Renal pelvis (tissue), 12 donors: ENCODE measurements around the gene ZKSCAN4. TPM values are rescaled to one million over a fixed set of nuclear protein-coding genes. Genes with fewer than 3 reads are reported as not detected.

Source experiments
- DNase-seq: peaks from one replicate; pipeline ENCODE4 v3.0.0-alpha.2; 2013
- long read RNA-seq, 16 experiments: transcript quantifications; one replicate each; lab custom pipeline, GENCODE V29; 2026
- polyA plus RNA-seq, 3 donors: library from polyadenylated mRNA; unstranded; fragments of 120-200 nt; gene quantifications; one replicate each; pipeline ENCODE4 v1.2.1, GENCODE V29; 2013; ENCODE audit not compliant: insufficient read length in 3 of 3

The ZKSCAN4 gene
- 10 to 100 TPM; 10.7 to 13.2 (median 11.2) TPM for polyA plus RNA-seq
- long read RNA-seq, donor 1, partial matches to known transcripts = 54 of 57 reads
- long read RNA-seq, donor 1, other reads (novel, unspliced or antisense) = 0 of 57 reads
- long read RNA-seq, donor 2, partial matches to known transcripts = 13 of 15 reads
- long read RNA-seq, donor 2, other reads (novel, unspliced or antisense) = 0 of 15 reads
- long read RNA-seq, donor 3, partial matches to known transcripts = 0 of 3 reads
- long read RNA-seq, donor 3, other reads (novel, unspliced or antisense) = 0 of 3 reads
- long read RNA-seq, donor 4, partial matches to known transcripts = 0 of 4 reads
- long read RNA-seq, donor 4, other reads (novel, unspliced or antisense) = 0 of 4 reads
- long read RNA-seq, donor 5, partial matches to known transcripts = 0 of 2 reads
- long read RNA-seq, donor 5, other reads (novel, unspliced or antisense) = 0 of 2 reads
- long read RNA-seq, donor 6, partial matches to known transcripts = 47 of 49 reads
- long read RNA-seq, donor 6, other reads (novel, unspliced or antisense) = 0 of 49 reads
- long read RNA-seq, donor 7, partial matches to known transcripts = 40 of 44 reads
- long read RNA-seq, donor 7, other reads (novel, unspliced or antisense) = 0 of 44 reads
- long read RNA-seq, donor 8, transcript ZKSCAN4-201 (5 exons, 2,375 nt) = major isoform, 5 of 28 reads
- long read RNA-seq, donor 8, partial matches to known transcripts = 23 of 28 reads
- long read RNA-seq, donor 8, other reads (novel, unspliced or antisense) = 0 of 28 reads
- long read RNA-seq, donor 9, partial matches to known transcripts = 0 of 2 reads
- long read RNA-seq, donor 9, other reads (novel, unspliced or antisense) = 0 of 2 reads
- long read RNA-seq, donor 10, partial matches to known transcripts = 11 of 12 reads
- long read RNA-seq, donor 10, other reads (novel, unspliced or antisense) = 0 of 12 reads
- long read RNA-seq, donor 11, partial matches to known transcripts = 19 of 20 reads
- long read RNA-seq, donor 11, other reads (novel, unspliced or antisense) = 0 of 20 reads
- long read RNA-seq, donor 12, partial matches to known transcripts = 25 of 32 reads
- long read RNA-seq, donor 12, other reads (novel, unspliced or antisense) = 5 of 32 reads
- long read RNA-seq, donor 13, partial matches to known transcripts = 7 of 7 reads
- long read RNA-seq, donor 13, other reads (novel, unspliced or antisense) = 0 of 7 reads
- long read RNA-seq, donor 14, partial matches to known transcripts = 0 of 6 reads
- long read RNA-seq, donor 14, other reads (novel, unspliced or antisense) = 5 of 6 reads
- long read RNA-seq, donor 15, partial matches to known transcripts = 81 of 82 reads
- long read RNA-seq, donor 15, other reads (novel, unspliced or antisense) = 0 of 82 reads
- long read RNA-seq, donor 16, partial matches to known transcripts = 0 of 2 reads
- long read RNA-seq, donor 16, other reads (novel, unspliced or antisense) = 0 of 2 reads

- DNase-seq = peak; percentile 93
Observed at GRCh38 chr6:28252009-28252975, at the start of gene ZKSCAN4. ZKSCAN4 (minus strand) TSS chr6:28252269; CDS start chr6:28251980, 289 bp downstream.

DNA sequence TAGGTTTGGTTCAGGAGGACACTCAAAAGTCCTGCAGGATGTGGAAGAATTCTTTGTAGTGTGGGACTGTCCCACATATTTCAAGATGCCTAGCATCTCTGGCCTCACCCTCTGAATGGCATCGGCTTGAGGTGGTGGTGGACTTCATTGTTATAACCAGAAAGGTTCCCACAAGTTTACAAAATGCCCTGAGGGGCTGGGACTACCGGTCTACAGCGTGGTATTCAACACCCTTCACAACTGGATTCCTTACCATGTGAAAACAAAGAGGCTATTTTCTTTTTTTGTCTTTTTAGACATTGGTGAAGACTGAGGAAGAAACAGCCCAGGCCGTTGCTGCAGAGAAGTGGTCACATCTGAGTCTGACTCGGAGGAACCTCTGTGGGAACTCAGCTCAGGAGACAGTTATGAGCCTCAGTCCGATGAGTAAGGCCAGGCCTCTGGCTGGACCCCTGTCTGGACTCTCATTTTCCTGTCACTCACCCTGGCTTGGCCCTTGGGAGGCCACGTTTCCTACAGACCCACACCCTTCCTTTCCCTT lies 44.5 kb upstream of the ZKSCAN4 start:
- DNase-seq = no peak

- DNase-seq = no peak
Observed at GRCh38 chr6:28295326-28295725, 43.3 kb upstream of the ZKSCAN4 start.

DNA sequence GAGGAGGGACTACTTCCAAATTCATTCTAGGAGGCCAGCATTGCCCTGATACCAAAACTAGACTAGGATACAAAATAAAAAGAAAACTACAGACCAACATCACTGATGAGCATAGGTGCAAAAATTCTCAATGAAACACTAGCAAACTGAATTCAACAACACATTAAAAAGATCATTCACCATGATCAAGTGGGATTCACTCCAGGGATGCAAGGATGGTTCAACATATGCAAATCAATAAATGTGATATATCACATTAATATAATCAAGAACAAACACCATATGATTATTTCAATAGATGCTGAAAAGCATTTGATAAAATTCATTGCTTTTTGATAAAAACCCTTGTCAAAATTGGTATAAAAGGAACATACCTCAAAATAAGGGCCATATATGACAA lies 39.5 kb upstream of the ZKSCAN4 start:
- DNase-seq = no peak

DNA sequence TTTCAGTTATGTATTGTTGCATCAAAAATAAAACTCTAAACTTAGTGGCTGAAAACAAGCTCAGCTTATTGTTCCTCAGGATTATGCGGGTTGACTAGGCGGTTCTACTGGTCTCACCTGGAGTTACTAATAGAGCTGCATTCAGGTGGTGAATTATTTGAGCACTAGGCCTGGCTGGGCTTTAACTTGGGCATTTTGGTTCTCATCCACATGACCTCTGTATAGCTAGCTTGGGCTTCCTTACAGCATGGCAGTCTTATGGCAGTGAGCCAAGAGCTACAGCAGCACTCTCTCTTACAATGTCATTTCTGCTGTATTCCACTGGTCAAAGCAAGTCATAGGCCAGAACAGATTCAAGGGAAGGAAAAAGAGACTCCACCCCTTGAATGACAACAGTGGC lies 30.9 kb upstream of the ZKSCAN4 start:
- DNase-seq = no peak

DNA sequence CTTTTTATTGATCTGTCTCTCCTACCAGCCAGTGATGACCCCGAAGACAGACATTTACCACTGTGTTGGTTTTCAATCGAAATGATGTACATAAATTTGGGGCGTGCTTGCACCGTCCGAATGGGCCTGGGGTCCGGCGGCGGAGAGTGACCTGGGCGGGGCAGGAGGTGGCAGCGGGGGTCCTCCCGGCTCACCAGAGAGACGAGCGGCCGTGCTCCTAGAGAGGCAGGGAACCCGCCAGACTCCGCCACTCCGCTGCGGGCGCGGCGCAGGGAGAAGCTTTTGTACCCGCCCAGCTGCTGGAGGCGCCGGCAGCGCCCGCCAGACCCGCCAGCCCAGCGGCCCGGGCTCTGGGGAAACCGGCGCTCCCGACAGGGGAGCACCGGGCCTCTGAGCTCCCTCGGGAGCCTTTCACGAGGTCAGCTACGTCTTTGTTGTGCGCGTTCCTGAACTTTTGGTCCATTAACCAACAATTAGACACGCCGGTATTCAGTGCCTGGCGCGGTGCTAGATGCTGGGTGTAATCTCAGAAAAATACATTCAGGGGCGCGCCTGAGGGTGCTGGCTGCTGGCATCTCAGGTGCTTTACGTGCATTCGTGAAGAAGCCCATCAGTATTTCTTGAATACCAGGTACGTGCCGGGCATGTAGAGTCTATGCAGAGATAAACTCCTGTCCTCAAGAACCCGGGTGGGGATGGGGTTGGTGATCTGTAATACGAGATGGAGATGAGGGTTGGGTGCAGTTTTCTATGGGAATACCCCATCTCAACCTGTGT lies 29.4 kb upstream of the ZKSCAN4 start, which contains the start of gene PGBD1:
Gene PGBD1 (plus strand): TSS at position 285 of the 777 bp plus-strand sequence. CDS start 2,242 bp downstream, outside the sequence.
- DNase-seq = peak; percentile 66

GRCh38 chr6:28280595-28281287 lies 28.7 kb upstream of the ZKSCAN4 start:
- DNase-seq = no peak

DNA sequence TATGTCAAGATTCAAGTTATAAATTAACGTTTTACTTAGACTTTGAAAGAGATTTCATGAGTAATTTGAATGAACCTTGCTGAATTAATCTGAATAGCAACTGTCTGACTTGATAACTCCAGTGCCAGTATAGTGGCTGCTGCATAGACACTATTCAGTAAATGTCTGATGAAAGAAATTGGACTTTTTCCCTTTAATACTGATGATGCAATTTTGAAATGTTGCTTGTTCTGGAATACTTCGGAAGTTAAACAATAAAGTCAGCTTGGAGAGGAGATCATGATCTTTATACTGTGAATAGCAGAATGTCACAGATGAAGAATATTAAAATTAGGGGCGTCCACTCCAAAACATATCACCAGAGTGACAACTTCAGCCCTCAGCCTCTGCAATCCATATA lies 25.7 kb upstream of the ZKSCAN4 start:
- DNase-seq = no peak

DNA sequence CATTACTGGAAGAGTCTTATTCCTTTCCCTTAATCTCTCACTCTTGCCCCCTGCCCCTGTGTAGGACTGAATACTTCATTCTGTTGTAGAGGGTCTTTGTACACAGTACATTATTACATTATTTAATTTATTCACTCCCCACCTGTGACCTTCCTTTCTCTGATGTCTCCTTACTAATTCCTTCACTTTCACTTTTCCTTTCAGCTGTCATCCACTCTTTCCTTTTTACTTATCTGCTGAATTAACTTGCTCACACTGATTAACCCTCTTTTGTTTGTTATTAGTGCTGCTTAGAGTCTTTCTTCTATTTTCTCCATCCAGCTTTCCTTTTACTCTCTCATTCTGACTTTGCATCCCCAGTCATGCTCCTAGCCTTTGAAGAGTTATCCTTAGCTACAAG lies 22.8 kb upstream of the ZKSCAN4 start:
- no peak for DNase-seq

DNA sequence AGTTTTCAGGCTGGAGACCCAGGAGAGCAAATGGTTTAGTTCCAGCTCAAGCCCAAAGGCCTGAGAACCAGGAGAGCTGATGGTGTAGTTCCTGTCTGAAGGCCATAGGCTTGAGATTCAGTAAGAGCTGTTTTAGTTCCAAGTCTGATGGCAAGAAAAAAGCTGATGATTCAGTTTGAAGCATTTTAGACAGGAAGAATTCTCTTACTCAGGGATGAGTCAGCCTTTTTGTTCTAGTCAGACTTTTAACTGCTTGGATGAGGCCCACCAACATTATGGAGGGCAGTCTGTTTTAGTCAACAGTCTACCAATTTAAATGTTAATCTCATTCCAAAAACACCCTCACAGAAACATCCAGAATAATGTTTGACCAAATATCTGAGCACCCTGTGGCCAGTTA lies 17.4 kb upstream of the ZKSCAN4 start:
- DNase-seq = no peak

- DNase-seq = no peak
Observed at GRCh38 chr6:28267695-28268059, 15.6 kb upstream of the ZKSCAN4 start.

GRCh38 chr6:28266962-28267694 lies 15.1 kb upstream of the ZKSCAN4 start, which contains the start of gene ZSCAN26:
ZSCAN26 (plus strand) TSS chr6:28267143; CDS start chr6:28271920, 4,777 bp downstream.
- peak; percentile 91 for DNase-seq

DNA sequence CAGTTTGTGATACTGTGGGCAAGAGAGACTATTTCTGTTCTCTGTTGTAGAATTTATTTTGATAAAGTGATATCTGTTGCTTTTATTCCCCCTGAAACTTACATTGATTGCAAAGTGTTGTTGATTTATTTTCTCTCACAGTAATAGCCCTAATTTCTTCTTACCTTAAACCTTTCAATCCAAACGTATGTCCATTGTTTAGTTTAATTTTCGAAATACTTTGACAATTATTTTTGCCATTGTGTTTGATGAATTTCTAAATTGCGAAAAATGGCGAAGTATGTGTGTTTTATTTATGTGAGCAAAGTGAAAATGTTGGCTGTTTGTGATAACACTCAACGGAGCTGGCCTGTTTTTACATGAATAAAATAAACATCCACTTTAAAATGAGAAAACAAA lies 14.5 kb upstream of the ZKSCAN4 start:
- no peak for DNase-seq

GRCh38 chr6:28264834-28265401 lies 12.8 kb upstream of the ZKSCAN4 start:
- DNase-seq = no peak

DNA sequence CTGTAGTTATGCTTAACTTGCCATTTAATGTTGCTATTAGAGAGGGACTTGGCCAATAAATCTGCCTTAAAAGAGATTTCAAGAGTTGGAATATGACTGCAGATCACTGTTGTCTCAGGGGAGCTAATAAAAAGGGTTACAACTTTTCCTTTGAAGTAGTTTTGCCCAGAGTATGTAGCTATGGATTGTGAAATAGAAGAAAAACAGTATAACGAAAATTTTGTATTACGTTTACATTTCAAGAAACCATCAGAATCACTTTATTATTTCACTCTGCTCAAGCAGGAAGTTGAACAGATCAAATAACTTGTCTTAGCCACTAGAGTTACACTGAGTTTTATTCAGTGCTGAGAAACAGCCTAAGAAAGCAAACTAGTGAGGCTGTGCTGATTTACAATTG lies 11.9 kb upstream of the ZKSCAN4 start:
- DNase-seq = no peak

- peak; percentile 55 for DNase-seq
Observed at GRCh38 chr6:28258877-28259777, 7.1 kb upstream of the ZKSCAN4 start, which contains the start of gene NKAPL. NKAPL (plus strand) TSS chr6:28259297; CDS start chr6:28259372, 75 bp downstream.
